ENCODE data around the gene SPATA20.
A peak's percentile ranks its signal among the peaks of the same experiment; 100 is the strongest.

The SPATA20 gene

DNA sequence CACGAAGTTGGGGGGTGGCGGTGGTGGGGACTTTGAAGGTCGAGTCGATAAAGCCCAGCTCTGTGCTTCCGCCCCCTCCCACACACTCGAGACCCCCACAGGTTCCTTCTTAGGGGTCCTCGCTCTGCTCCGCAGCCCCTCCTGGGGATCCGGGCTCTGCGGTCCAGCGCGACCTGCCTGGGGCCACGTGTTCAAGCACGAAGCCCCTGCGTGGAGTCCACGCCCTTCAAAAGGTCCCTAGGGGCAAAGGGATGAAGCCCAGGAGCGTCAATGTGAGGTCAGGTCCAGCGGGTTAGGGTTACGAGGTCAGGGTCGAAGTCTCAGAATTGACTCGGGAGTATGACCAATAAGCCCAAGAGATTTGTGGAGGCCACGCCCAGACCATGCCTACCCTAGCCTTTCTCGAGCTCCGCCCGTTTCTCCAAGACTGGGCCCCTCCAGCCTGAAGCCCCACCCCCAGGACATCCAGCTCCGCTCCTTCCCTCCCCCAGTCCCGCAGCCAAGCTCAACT is 12.8 kb downstream of the SPATA20 start:
- DNase-seq (ENCODE audit: low read depth), result no peak

DNA sequence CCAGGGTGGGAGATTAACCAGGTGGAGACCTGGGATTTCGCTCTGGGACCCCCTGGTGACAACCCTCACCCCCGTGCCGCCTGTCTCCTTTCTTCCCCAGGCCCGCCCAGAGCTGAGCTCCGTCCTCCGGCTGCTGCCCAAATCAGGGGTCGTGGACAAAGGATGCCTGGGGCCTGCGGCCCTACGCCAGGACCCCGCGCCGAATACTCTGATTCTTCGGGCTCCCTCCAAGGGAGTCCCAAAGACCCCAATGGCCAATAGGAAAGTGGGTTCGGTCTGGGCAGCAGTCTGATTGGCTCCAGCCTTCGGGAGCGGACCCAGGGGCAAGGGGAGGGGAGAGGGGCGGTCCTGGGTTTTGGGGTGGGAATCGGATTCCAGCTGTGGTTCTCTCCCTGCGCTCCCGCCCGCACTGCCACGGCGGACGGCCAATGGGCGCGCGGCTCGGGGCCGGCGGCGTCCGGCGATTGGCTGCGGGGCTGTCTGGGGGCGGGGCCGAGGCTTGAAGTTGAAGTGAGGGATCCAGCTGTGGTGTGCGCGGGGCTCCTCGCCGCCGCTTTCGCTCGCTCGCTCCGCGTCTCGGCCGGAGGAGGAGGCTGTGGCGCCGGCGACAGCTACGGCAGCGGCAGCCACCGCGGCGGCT is 13.3 kb downstream of the SPATA20 start, which contains the start of gene CACNA1G:
CACNA1G (plus strand) TSS at position 531 of the 640 bp plus-strand sequence. CDS start 745 bp downstream, outside the sequence.
- DNase-seq (ENCODE audit: low read depth), result peak; percentile 67

DNA sequence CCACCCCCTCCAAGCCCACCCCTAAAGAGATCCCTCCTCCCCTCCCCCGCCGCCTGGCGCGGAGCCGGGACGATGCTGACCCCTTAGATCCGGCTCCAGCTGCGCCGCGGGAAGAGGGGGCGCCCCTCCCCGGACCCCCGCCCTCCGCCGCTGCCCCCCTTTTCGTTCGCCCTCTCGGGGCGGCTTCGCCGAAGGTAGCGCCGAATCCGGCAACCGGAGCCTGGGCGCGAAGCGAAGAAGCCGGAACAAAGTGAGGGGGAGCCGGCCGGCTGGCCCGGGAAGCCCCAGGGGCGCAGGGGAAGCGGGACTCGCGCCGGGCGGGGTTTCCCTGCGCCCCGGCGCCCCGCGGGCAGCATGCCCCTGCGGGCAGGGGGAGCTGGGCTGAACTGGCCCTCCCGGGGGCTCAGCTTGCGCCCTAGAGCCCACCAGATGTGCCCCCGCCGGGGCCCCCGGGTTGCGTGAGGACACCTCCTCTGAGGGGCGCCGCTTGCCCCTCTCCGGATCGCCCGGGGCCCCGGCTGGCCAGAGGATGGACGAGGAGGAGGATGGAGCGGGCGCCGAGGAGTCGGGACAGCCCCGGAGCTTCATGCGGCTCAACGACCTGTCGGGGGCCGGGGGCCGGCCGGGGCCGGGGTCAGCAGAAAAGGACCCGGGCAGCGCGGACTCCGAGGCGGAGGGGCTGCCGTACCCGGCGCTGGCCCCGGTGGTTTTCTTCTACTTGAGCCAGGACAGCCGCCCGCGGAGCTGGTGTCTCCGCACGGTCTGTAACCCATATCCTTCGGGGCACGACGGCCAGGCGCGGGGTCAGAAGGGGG is 14.2 kb downstream of the SPATA20 start:
- no peak for DNase-seq (ENCODE audit: low read depth)

DNA sequence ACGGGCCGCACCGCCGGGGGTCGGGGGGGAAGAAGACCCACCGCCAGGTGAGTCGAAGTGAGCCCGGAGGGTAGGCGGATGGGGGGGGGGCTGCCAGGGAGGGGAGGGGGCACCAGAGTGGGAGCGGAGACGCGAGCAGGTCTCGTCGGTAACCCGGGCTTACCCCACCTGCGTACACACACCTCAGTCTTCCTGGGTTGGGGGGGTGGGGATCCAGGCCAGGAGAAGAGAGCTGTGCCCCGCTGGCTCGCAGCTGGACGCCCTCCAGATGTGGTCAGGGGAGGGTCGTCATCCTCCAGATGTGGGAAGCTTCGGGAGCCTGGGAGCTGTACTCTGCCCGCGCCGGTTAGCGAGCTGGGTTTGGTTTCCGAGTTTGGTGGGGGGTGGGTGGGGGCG is 14.8 kb downstream of the SPATA20 start:
- DNase-seq (ENCODE audit: low read depth), result no peak

DNA sequence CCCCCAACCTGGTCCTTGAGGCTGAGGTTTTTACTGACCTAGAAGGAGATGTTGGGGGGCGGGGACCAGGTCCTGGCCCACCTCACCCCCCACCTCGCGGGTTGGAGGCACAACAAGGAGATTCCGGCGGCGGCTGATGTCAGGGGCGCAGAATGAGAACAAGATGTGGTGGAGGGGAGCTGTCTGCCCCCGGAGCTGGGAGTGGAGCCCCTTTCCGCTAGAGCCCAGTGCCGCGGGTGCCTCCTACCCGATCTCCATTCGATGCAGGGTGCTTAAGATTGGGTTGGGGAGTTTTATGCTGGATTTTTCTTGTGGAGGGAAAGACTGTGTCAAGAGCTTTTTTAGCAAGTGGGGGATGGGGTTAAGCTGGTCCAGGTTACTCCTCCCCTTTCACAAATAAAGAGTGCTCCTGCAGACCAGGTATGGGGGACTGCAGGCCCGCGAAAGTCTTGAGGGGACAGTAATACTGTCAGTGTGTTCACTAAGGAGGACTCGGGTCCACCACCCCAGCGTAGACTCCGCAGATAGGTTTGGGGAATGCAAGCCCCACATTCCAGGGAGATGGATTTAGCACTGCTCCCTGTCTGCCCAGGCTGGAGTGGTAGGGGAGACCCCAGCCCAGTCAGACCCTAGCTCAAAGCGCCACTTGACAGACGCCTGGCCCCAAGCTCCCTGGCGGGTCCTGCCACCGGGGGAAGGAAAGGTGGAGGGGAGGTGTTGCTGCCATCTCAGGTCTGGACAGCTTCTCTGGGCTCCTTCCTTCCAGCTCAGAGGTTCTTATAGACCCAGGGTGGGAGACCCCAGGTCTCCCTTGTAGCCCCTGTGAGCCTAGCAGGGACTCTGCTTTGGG is 15.5 kb downstream of the SPATA20 start:
- DNase-seq (ENCODE audit: low read depth), result no peak

DNA sequence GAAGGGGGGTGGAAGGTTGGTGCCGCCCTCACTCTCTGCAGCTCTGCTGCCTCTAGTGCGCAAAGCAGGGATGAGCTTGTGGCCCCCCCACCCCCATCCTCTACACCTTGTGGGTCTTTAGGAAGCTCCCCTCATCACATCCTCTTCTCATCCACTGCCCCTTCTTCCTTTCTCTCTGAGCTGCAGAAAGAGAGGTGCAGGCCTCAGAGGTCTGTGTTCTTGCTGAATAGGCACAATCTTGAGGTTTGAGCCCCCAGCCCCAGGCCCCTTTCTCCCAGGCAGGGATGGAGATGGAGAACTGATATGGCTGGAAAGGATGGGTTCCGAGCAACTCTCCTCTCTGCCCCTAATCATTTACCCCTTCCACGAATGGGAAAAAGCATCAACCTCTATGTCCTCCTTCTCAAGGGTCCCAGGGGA is 16.1 kb downstream of the SPATA20 start:
- DNase-seq (ENCODE audit: low read depth), result no peak

DNA sequence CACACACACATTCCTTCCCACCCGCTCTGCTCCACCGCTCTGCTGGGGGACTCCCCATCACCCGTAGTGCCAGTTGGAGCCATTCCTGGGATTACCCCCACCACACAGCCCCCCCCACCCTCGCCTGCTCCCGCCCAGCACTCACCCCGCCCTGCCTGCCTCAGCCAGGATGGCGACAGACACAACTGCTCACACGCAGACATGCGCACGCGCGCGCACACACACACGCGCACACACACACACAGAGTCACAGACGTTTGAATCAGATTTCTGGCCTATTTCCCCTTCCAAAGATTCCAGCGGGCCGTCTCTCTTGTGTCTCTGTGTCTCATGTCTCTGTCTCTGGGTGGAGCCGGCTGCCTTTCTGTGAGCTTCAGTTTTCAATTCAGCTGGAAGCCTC is 17.9 kb downstream of the SPATA20 start:
- no peak for DNase-seq (ENCODE audit: low read depth)

DNA sequence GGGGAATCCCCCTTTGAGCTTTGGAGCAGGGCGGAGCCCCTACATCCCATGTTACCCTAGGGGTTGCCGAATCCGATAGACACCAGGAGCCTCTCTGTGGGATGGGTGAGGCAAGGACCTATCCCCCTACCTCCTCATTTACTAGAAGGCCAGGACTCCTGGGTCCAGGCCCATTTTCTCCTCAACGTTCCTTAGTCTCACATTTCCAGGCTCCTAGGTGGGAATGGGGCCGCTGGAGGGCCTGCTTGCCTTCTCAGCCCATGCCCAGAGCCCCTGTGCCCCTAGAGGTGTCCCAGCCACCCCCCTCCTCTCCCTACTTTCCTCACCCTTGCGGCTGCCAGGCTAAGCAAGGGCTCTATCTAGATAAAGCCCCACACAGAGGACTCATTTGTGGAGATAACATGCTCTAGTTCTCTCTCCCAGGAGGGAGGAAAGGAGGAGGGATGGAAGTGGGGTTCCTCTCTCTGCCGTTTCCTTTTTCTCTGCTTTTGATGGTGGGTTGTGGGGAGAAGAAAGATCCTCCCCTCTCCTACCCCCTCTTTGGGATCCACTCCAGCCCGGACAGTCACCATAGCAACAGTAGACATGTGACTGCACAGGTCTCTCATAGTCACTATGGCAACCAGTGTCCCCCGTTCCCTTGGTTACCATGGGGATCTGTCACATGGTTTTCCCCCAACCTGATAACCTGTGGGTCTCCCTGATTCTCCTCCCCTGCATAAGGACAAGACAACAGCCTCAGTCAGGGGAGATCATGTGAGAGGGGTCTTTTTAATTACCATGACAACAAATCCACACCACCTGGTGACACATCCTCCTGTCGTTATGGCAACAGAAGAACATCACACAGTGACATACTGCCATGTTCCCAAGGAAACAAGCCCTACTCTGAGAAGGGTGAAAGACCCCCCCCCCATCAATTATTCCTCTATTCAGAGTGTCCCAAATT is 18.7 kb downstream of the SPATA20 start:
- DNase-seq (ENCODE audit: low read depth), result no peak

DNA sequence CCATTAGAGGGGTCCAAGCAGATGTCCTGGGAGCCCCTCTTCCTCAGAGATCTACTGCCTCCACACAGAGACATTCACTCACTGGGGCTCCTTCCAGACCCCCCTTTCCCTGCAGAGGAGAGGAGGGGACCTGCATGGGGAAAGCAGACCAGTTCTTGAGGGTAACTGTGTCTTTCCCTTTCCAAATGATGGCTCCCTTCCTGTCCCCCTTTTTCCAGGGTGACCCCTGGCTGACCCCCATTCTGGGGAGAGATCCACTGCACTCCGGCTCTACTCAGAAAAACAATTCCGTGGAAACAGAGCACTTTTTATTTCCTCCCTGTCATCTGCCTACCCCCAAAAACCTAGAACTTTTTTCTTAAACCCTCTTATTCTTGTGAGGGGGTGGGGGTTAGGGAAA is 19.9 kb downstream of the SPATA20 start:
- no peak for DNase-seq (ENCODE audit: low read depth)

DNA sequence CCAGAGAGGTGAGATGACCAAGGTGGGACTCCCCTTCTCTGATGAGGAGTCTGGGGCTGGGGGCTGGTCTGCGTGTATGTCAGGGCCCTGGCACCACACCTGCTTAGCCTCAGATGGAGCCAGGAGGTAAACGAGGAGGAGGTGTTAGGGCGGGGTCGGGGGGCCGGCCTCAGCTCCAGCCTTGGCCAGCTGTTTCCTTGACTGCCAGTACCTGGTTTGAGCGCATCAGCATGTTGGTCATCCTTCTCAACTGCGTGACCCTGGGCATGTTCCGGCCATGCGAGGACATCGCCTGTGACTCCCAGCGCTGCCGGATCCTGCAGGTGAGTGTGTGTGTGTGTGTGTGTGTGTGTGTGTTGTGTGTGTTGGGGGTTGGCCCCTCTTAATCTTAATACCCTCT is 21.7 kb downstream of the SPATA20 start:
- DNase-seq (ENCODE audit: low read depth), result no peak

DNA sequence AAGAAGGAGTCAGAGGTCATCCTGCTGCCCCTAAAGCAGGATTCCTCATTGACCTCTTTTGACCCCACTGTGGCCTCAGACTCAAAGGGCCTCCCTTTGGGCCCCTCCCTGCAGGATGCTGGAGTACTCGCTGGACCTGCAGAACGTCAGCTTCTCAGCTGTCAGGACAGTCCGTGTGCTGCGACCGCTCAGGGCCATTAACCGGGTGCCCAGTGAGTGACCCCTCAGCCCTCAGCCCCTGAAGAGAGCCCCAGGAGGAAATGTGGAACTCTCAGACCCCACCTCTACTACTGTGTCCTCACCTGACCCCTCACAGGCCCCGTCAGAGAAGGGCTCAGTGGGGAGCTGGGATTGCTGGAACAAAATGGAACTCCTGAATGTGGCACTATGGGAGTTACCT is 22.6 kb downstream of the SPATA20 start:
- DNase-seq (ENCODE audit: low read depth), result no peak

DNA sequence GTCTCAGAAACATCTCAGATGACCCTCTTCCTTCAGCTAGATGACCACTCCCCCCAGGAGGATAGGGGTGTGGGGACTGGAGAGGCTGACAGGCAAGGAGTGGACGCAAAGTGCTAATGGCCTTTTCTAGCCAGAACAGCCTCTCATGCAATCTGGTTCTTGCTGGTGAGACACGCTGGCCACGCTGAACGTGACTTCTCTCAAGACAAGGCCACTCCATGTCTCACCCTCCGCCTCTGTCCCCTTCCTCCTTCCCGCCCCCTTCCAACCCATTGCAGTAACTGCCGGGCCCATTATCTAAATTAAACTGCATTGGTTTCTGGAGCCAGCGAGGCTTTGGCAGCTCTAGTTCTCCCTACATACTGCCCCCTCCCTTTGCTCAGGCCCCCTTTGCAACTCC is 23.1 kb downstream of the SPATA20 start:
- no peak for DNase-seq (ENCODE audit: low read depth)

DNA sequence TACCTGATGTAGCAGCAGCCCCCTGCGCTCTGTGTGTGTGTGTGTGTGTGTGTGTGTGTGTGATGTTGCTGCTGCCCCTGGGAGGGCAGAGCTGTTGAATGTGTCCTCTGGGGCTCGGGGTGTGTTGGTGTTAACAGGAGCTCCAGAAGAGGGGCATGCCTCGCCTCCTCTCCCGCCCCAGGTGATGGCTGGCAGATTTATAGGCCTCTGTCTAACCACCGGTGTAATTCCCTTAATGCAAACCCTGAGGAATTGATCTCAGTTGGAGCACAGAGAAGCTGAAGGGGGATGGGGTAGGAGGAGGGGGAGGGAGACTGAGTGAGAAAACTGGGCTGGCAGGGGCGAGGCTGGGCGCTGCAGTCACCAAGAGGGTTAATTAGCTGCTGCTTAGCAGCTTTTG is 23.6 kb downstream of the SPATA20 start:
- no peak for DNase-seq (ENCODE audit: low read depth)

DNA sequence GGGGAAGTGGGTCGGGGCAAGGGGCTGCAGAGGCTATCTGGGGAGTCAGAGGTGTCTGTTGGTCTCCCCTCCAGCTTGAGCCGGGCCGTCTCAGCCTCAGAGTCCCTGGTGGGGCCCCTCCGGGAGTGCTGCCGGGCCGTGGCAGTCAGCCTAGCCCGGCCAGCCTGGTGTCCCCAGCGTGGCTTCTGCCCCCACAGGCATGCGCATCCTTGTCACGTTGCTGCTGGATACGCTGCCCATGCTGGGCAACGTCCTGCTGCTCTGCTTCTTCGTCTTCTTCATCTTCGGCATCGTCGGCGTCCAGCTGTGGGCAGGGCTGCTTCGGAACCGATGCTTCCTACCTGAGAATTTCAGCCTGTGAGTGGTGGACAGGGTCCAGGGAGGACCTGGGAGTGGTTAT is 24.7 kb downstream of the SPATA20 start:
- DNase-seq (ENCODE audit: low read depth), result no peak

DNA sequence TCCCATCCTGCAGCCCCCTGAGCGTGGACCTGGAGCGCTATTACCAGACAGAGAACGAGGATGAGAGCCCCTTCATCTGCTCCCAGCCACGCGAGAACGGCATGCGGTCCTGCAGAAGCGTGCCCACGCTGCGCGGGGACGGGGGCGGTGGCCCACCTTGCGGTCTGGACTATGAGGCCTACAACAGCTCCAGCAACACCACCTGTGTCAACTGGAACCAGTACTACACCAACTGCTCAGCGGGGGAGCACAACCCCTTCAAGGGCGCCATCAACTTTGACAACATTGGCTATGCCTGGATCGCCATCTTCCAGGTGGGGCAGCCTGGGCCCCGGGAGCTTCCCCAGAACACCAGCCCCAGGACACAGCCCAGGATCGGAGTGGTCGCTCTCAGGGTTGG is 25.6 kb downstream of the SPATA20 start:
- no peak for DNase-seq (ENCODE audit: low read depth)

DNA sequence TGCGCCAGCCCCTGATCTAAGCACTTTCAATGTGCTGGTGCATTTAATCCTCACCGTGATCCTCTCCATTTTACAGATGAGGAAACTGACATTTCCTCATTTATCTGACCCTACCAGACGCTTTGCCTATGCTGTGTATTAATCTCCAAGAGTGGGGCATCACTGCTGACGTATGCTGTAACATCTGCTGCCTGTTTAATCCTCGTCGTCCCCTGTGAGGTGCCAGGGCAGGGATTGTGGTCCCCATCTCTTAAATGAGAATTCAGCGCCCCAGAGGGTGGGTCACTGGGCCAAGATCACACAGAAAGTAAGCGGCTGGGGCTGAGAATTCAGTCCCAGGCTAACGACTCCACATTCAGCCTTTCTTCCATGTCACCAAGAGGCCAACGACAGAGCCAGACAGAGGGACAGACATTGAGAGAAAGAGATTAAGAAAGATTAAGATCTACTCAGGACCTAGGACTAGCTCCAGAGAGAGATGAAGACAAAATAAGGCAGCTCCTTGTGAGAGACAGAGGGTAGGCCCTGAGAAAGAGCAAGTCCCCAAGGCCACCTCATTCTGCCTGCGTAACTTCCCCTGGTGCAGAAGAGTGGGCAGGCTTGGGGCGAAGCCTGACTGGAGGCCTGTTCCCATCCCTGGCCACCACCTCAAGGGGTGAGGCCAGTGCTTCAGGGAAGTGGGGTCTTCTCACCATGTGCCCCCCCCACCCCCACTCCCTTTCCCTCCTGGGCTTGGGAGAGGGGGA is 27.1 kb downstream of the SPATA20 start:
- DNase-seq (ENCODE audit: low read depth), result no peak

DNA sequence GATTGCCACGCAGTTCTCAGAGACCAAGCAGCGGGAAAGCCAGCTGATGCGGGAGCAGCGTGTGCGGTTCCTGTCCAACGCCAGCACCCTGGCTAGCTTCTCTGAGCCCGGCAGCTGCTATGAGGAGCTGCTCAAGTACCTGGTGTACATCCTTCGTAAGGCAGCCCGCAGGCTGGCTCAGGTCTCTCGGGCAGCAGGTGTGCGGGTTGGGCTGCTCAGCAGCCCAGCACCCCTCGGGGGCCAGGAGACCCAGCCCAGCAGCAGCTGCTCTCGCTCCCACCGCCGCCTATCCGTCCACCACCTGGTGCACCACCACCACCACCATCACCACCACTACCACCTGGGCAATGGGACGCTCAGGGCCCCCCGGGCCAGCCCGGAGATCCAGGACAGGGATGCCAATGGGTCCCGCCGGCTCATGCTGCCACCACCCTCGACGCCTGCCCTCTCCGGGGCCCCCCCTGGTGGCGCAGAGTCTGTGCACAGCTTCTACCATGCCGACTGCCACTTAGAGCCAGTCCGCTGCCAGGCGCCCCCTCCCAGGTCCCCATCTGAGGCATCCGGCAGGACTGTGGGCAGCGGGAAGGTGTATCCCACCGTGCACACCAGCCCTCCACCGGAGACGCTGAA is 28.7 kb downstream of the SPATA20 start:
- DNase-seq (ENCODE audit: low read depth), result no peak

DNA sequence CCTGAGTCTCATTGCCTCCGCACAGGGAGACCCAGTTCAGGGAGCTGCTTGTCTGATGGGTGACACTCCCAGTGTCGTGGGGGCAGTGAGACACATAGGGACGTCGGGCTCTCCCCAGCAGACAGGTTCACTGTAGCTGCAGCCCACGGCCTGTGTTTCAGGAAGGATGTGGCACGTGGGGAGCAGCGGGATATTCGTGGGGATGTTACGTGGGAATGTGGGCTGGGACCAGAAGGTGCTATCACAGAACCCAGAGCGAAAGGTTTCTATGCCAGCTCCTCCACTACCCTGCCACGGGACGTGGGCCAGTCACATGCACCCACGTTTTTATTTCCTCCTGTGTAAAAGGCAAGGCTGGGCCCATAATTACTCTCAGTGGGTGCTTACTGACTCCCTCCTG is 29.9 kb downstream of the SPATA20 start:
- no peak for DNase-seq (ENCODE audit: low read depth)

DNA sequence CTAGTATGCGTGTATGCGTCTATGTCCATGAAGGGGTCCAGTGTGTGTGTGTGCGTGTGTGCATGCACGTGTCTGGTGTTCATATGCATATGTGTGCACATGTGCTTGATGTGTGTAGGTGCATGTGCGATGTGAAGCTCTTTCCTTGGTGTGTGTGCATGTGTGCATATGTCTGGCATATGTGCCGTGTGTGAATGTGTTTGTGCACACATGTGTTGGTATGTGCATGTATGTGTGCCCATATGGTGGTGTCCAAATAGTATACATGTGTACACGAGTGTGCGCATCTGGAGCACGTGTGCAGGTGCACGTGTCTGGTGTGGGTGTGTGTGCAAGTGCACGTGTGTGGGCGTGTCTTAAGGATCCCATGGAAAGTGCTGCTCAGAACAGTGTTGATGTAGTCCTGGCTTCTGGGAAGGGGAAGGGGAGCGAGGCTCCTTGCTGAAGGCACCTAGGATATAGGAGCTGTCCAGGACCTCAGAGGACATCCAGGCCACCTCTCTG is 30.5 kb downstream of the SPATA20 start:
- DNase-seq (ENCODE audit: low read depth), result no peak

DNA sequence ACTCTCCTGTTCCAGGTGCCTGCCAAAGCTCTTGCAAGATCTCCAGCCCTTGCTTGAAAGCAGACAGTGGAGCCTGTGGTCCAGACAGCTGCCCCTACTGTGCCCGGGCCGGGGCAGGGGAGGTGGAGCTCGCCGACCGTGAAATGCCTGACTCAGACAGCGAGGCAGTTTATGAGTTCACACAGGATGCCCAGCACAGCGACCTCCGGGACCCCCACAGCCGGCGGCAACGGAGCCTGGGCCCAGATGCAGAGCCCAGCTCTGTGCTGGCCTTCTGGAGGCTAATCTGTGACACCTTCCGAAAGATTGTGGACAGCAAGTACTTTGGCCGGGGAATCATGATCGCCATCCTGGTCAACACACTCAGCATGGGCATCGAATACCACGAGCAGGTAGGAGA is 31.2 kb downstream of the SPATA20 start:
- DNase-seq (ENCODE audit: low read depth), result no peak
